T47D (cell line): ENCODE results near the gene BAIAP3.

Source experiments
- DNase-seq, 2 experiments: peaks; one replicate each; pipeline versions ENCODE4 v3.0.0 to v3.0.0-alpha.2; 2011 to 2012; ENCODE audit warnings: low read depth in 1 of 2, low spot score in 1 of 2
- JUND ChIP-seq: IDR thresholded peaks from 2 replicates; pipeline ENCODE4 v1.6.1; 2012; ENCODE audit warnings: low read depth
- in situ Hi-C: cut with HindIII; loops from 2 replicates; pipeline ENCODE4 v1.10.0; 2016; ENCODE audit warnings: low sequenced_read_pairs, low pct_unique_long_range_greater_than_20kb

Gene BAIAP3

GRCh38 chr16:1364510-1364909 is 31.1 kb downstream of the BAIAP3 start:
- no peak for DNase-seq
- in situ Hi-C loops, result no loop called here

GRCh38 chr16:1366060-1366711 is 32.7 kb downstream of the BAIAP3 start:
- in situ Hi-C loops, result no loop called here
- DNase-seq, result no peak
- TF ChIP-seq JUND, result no peak

More at GRCh38 chr16:1364510-1364909, 31.1 kb downstream of the BAIAP3 start:
- no peak for TF ChIP-seq JUND

- no peak for TF ChIP-seq JUND
- in situ Hi-C loops, result no loop called here
- no peak for DNase-seq
Observed at GRCh38 chr16:1366712-1367299, 33.4 kb downstream of the BAIAP3 start.

GRCh38 chr16:1367486-1368174 is 34.2 kb downstream of the BAIAP3 start:
- in situ Hi-C loops, result no loop called here
- DNase-seq, result peak; percentile 77 to 82
- no peak for TF ChIP-seq JUND

GRCh38 chr16:1371054-1371978 is 37.9 kb downstream of the BAIAP3 start:
- DNase-seq, result no peak
- in situ Hi-C loops, result no loop called here
- TF ChIP-seq JUND, result no peak

GRCh38 chr16:1372292-1372950 is 39.0 kb downstream of the BAIAP3 start:
- in situ Hi-C loops, result no loop called here
- DNase-seq, result no peak
- no peak for TF ChIP-seq JUND

- DNase-seq, result no peak
- no peak for TF ChIP-seq JUND
- in situ Hi-C loops, result no loop called here
Observed at GRCh38 chr16:1374418-1375297, 41.2 kb downstream of the BAIAP3 start.

- TF ChIP-seq JUND, result no peak
- no peak for DNase-seq
- in situ Hi-C loops, result no loop called here
Observed at GRCh38 chr16:1375298-1375640, 41.8 kb downstream of the BAIAP3 start.

- peak in 1 of 2 experiments; percentile 36 for DNase-seq
- in situ Hi-C loops, result no loop called here
- TF ChIP-seq JUND, result no peak
Observed at GRCh38 chr16:1375741-1376410, 42.4 kb downstream of the BAIAP3 start.

- DNase-seq, result no peak
- in situ Hi-C loops, result no loop called here
- no peak for TF ChIP-seq JUND
Observed at GRCh38 chr16:1377406-1378010, 44.1 kb downstream of the BAIAP3 start.
